Measurements from ENCODE around the gene SLIT3. TPM values are rescaled to one million over a fixed set of nuclear protein-coding genes. Genes with fewer than 3 reads are reported as not detected.
A peak's percentile ranks its signal among the peaks of the same experiment; 100 is the strongest.

SLIT3 gene
- polyA plus RNA-seq, 1 of the 3 experiments (the other 2 are of a cell fraction), result 119 TPM

DNA sequence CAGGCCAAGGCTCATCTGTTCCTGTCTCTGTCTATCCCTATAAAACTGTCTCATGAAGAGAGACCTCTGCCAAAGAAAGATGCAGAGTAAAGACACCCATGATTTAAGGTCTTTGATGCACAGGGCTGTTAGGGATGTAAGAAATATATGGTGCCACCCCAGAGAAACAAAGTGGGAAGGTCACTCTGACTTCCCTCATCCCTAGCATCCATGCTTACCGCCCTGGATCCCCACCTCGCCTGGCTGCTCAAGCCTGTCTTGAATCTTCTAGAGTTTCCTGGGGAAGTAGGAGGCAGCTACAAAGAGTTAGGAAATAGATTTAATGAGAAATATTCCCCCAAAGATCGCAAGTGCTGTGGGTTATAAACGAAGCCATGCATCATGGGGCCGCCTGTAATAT is 349.2 kb downstream of the SLIT3 start (continued):
- no peak for TF ChIP-seq FOXJ3 (CRISPR knock-in tag; IDR thresholded peaks at IDR 0.05)
- TF ChIP-seq, protein P1, sequence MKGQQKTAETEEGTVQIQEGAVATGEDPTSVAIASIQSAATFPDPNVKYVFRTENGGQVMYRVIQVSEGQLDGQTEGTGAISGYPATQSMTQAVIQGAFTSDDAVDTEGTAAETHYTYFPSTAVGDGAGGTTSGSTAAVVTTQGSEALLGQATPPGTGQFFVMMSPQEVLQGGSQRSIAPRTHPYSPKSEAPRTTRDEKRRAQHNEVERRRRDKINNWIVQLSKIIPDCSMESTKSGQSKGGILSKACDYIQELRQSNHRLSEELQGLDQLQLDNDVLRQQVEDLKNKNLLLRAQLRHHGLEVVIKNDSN (IDR thresholded peaks at IDR 0.05; ENCODE audit: borderline replicate concordance, low read depth), result no peak

DNA sequence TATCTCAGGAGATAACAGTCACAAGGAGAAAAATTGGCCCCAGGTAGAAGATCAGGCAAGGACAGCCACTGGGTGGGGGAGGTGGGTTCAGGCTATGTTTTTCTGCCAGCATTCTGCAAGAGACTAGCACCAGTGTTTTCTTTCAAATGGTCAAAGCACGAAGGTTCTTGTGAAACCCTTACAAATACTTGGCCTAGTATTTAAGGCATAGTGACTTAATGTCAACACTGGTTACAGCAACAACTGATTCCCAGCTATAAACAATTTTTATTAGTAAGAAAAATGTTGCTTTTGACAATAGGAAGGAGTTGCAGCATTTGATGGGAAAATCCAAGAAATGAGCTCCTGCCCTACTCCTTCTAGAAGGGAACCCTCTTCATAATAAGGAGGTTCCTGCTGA is 349.6 kb downstream of the SLIT3 start:
- no peak for DNase-seq
- Histone ChIP-seq H3K9me2 (no peaks in the 10 kb centered on the region), H3K4me2 (no peak overlapping the region), H3K27me3 (ENCODE audit: insufficient read depth) (no peaks in the 10 kb centered on the region), H3K4me3 (ENCODE audit: low read depth in 2 of 2, low read length in 1 of 2) (no peak overlapping the region), H3K4me1 (ENCODE audit: control insufficient read depth in 1 of 2, insufficient read depth in 2 of 2, low read depth in 1 of 2, low read length in 1 of 2) (peaks cover 0 to 54% of the 10 kb centered on the region in 2 experiments; a peak in 2 of 4 replicates), H3K9me3 (no peaks in the 10 kb centered on the region), H2AFZ (ENCODE audit: low read depth) (no peak overlapping the region), H3K9ac (no peak overlapping the region), H3F3A (replicated peaks; ENCODE audit: insufficient read depth) (no peaks in the 10 kb centered on the region), H3K79me2 (ENCODE audit: insufficient read depth) (no peaks in the 10 kb centered on the region), H3K27ac (ENCODE audit: low read depth in 2 of 2, low read length in 1 of 2) (no peak overlapping the region), H4K20me1 (ENCODE audit: insufficient read depth) (no peaks in the 10 kb centered on the region), H3K36me3 (replicated peaks in 1 of 2; ENCODE audit: control insufficient read depth in 1 of 2, insufficient read depth in 2 of 2, low read length in 1 of 2) (no peaks in the 10 kb centered on the region)
- 83% methylated on average over 1 of the region's 1 CpG for WGBS (ENCODE audit: low lambda C conversion rate)
- TF ChIP-seq JUND (IDR thresholded peaks at IDR 0.05) (no peak), GATA2 (CRISPR knock-in tag; IDR thresholded peaks at IDR 0.05) (no peak), FOXJ3 (CRISPR knock-in tag; IDR thresholded peaks at IDR 0.05) (no peak)
- ChIA-PET CTCF (interaction anchor here (0.9 to 2.2 kb wide), 4 partner anchors 9 to 597 kb away, joined by 3 to 8 read pairs (median 3); no protein-coding TSS in a partner anchor), POLR2A (no interaction called here)

DNA sequence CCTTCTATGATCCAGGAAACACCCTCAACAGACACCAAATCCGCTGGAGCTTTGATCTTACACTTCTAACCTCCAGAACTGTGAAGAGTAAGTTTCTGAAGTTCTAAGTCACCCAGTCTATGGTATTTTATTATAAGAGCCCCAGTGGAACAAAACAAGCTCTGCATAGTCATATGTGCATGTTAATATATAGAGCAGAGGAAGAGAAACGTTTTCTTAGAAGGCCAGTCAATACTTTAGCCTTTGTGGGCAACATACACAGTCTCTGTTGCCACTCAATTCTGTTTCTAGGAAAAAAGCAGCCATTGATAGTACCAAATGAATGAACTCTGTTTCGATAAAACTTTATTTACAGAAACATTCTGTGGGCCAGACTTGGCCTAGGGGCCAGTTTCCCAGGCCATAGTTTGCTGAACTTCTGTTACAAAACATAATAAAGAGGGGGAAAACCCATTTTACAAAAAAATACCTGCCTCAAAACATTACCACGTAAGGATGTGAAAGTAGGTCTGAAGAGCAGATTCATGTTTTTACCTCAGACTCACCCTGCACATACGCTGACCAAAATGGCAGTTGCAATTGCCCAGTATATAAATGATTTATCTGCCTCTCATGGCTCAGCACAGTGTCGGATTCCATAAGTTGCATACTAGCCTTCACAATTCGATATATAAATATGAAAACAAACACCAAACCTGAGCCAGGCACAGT is 350.5 kb downstream of the SLIT3 start:
- 93% methylated on average over 7 of the region's 7 CpGs for WGBS (ENCODE audit: low lambda C conversion rate)
- Histone ChIP-seq H3K36me3 (replicated peaks in 1 of 2; ENCODE audit: control insufficient read depth in 1 of 2, insufficient read depth in 2 of 2, low read length in 1 of 2) (no peaks in the 10 kb centered on the region), H3K9me2 (no peaks in the 10 kb centered on the region), H3F3A (replicated peaks; ENCODE audit: insufficient read depth) (no peaks in the 10 kb centered on the region), H3K27ac (ENCODE audit: low read depth in 2 of 2, low read length in 1 of 2) (no peak overlapping the region), H3K4me2 (no peak overlapping the region), H3K4me3 (ENCODE audit: low read depth in 2 of 2, low read length in 1 of 2) (no peak overlapping the region), H3K9me3 (no peaks in the 10 kb centered on the region), H3K4me1 (ENCODE audit: control insufficient read depth in 1 of 2, insufficient read depth in 2 of 2, low read depth in 1 of 2, low read length in 1 of 2) (peaks cover 0 to 59% of the 10 kb centered on the region in 2 experiments; a peak in 2 of 4 replicates), H3K27me3 (ENCODE audit: insufficient read depth) (no peaks in the 10 kb centered on the region), H2AFZ (ENCODE audit: low read depth) (no peak overlapping the region), H3K9ac (no peak overlapping the region), H3K79me2 (ENCODE audit: insufficient read depth) (no peaks in the 10 kb centered on the region), H4K20me1 (ENCODE audit: insufficient read depth) (no peaks in the 10 kb centered on the region)
- ChIA-PET CTCF (interaction anchor here (1.0 to 4.0 kb wide), 7 partner anchors 26 to 630 kb away, joined by 3 to 55 read pairs (median 5); no protein-coding TSS in a partner anchor), POLR2A (no interaction called here)
- DNase-seq, result no peak
- no peak for TF ChIP-seq JUND (IDR thresholded peaks at IDR 0.05)
- no peak for TF ChIP-seq TEAD4 (IDR thresholded peaks at IDR 0.05; ENCODE audit: borderline replicate concordance, insufficient read depth)

DNA sequence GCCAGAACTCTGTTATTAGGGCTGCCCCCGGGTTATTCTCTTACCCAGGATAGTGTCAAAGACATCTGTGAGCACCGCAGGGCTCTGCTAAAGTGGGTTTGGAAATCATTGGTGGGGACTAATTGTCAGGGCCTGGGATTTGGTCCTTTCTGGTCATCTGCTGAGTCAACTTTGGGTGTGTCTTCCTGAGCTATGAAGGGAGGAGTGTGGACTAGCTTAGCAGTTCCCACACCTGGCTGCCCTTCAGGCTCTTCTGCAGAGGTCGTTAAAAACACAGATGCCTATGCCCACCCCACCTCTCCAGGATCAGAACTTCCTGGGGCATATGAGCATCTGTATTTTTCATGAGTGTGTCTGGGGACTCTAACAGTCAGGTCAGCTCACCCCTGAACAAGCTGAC is 352.2 kb downstream of the SLIT3 start:
- H3K4me3 ChIP-seq (ENCODE audit: low read depth in 2 of 2, low read length in 1 of 2), result no peak overlapping the region
- DNase-seq, result peak; percentile 44
- TF ChIP-seq EP300 (IDR thresholded peaks at IDR 0.05; ENCODE audit: borderline replicate concordance in 1 of 2, low read depth in 1 of 2, low read length in 1 of 2), result peak in 1 of 2 experiments; percentile 65; a peak in 1 of 4 replicates
- no peak for TF ChIP-seq TEAD4 (IDR thresholded peaks at IDR 0.05; ENCODE audit: borderline replicate concordance, insufficient read depth)
- no peak for TF ChIP-seq TAF1 (IDR thresholded peaks at IDR 0.05; ENCODE audit: borderline replicate concordance, low read depth, low read length)
- TF ChIP-seq FOXJ3 (CRISPR knock-in tag; IDR thresholded peaks at IDR 0.05), result no peak

More for the DNA sequence above, 352.2 kb downstream of the SLIT3 start:
- H3K79me2 ChIP-seq (ENCODE audit: insufficient read depth), result no peaks in the 10 kb centered on the region
- H3K36me3 ChIP-seq (replicated peaks in 1 of 2; ENCODE audit: control insufficient read depth in 1 of 2, insufficient read depth in 2 of 2, low read length in 1 of 2), result no peaks in the 10 kb centered on the region
- ChIA-PET CTCF (interaction anchor here (0.9 to 4.0 kb wide), 12 partner anchors 9 to 679 kb away, joined by 3 to 55 read pairs (median 6); no protein-coding TSS in a partner anchor), POLR2A (interaction anchor here (1.5 kb wide), 1 partner anchor 104 kb away, joined by 5 read pairs; no protein-coding TSS in a partner anchor)
- no peaks in the 10 kb centered on the region for H3K9me3 ChIP-seq
- H4K20me1 ChIP-seq (ENCODE audit: insufficient read depth), result no peaks in the 10 kb centered on the region
- H3K4me2 ChIP-seq, result no peak overlapping the region
- peaks cover 0 to 68% of the 10 kb centered on the region in 2 experiments; a peak in 2 of 4 replicates for H3K4me1 ChIP-seq (ENCODE audit: control insufficient read depth in 1 of 2, insufficient read depth in 2 of 2, low read depth in 1 of 2, low read length in 1 of 2)
- no peaks in the 10 kb centered on the region for H3K27me3 ChIP-seq (ENCODE audit: insufficient read depth)
- H3K9ac ChIP-seq, result no peak overlapping the region
- no peaks in the 10 kb centered on the region for H3F3A ChIP-seq (replicated peaks; ENCODE audit: insufficient read depth)
- no peaks in the 10 kb centered on the region for H3K9me2 ChIP-seq
- no peak overlapping the region for H2AFZ ChIP-seq (ENCODE audit: low read depth)
- H3K27ac ChIP-seq (ENCODE audit: low read depth in 2 of 2, low read length in 1 of 2), result peak overlapping the region in 1 of 2 experiments; percentile 70; a peak in 2 of 4 replicates
- WGBS (ENCODE audit: low lambda C conversion rate), result 77% methylated on average over 3 of the region's 3 CpGs

Data from SK-N-SH (cell line).